Activated B cell treated with CpG ODN at 0.5 μM for 24 hours (primary cell): ENCODE measurements around the gene GSTA1. TPM values are rescaled to one million over a fixed set of nuclear protein-coding genes. Genes with fewer than 3 reads are reported as not detected.
"Not testable (repeated sequence)": the region's sequence is repeated elsewhere in the genome, so short reads cannot be mapped to it uniquely, and the experiment has no call there.

Experiments used
- ATAC-seq: fragments of 200-7000 bp; cut with Tn5 transposase; one replicate; pipeline ENCODE4 v1.10.0; 2021; ENCODE audit warnings: low read depth, mild to moderate bottlenecking, moderate library complexity
- CTCF ChIA-PET: fragments of 350-600 bp; sonication (Branson Sonifier 250); formaldehyde crosslinking; loops from one replicate; lab custom pipeline; 2021; ENCODE audit warnings: antibody characterized with exemption; lab: Charles Lee
- POLR2A ChIA-PET: fragments of 350-600 bp; sonication (Branson Sonifier 250); formaldehyde crosslinking; loops from one replicate; lab custom pipeline; 2021; ENCODE audit warnings: antibody characterized with exemption; lab: Charles Lee
- DNase-seq: peaks from one replicate; pipeline ENCODE4 v3.0.0; 2022
- H3K27ac Mint-ChIP-seq: one replicate; pipeline ENCODE4 v1.8.0; 2020; ENCODE audit warnings: mixed read lengths
- H3K27me3 Mint-ChIP-seq: one replicate; pipeline ENCODE4 v1.8.0; 2021; ENCODE audit warnings: mixed read lengths
- H3K36me3 Mint-ChIP-seq: one replicate; pipeline ENCODE4 v1.8.0; 2021; ENCODE audit warnings: low read depth, mixed read lengths
- H3K4me1 Mint-ChIP-seq: one replicate; pipeline ENCODE4 v1.8.0; 2021; ENCODE audit warnings: mixed read lengths
- H3K4me3 Mint-ChIP-seq: one replicate; pipeline ENCODE4 v1.8.0; 2020; ENCODE audit warnings: mild to moderate bottlenecking, mixed read lengths
- H3K9me3 Mint-ChIP-seq: one replicate; pipeline ENCODE4 v1.8.0; 2020; ENCODE audit warnings: mixed read lengths
- intact Hi-C: fragments of 100-400 bp; cut with micrococcal nuclease; formaldehyde crosslinking; loops from one replicate; pipeline ENCODE4 v1.15.1; 2024
- total RNA-seq: library from RNA; stranded (reverse); gene quantifications from 2 replicates; pipeline ENCODE4 v1.2.3, GENCODE V29; 2022
- TF ChIP-seq, protein P1 (sequence below): fragments of 200-600 bp; IDR thresholded peaks from one replicate; pipeline ENCODE4 v1.8.0; 2022; ENCODE audit warnings: antibody characterized with exemption, mild to moderate bottlenecking

The GSTA1 gene
- total RNA-seq, 1 donor from 2014 or later = not detected

DNA sequence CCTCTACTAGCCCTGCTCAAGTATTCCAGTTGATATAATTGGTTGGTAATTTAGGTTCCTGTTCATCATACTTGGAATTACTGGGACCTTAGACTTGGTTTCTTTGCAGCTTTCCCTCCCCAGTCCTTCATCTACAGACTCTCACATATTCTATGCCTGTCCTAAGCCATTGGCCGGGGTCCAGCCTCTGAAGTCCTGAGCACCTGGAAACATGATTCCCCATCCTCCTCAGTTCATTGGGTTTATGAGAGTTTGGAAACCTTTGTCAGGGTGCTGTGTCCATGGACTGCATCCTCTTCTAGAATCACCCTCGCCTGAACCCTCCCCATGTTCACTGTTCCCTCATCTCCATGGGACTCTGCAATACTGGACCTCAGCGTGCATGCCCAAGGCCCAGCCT lies 49.2 kb downstream of the GSTA1 start:
- no peaks in the 10 kb centered on the region for H3K4me1 Mint-ChIP-seq
- TF ChIP-seq, protein P1, sequence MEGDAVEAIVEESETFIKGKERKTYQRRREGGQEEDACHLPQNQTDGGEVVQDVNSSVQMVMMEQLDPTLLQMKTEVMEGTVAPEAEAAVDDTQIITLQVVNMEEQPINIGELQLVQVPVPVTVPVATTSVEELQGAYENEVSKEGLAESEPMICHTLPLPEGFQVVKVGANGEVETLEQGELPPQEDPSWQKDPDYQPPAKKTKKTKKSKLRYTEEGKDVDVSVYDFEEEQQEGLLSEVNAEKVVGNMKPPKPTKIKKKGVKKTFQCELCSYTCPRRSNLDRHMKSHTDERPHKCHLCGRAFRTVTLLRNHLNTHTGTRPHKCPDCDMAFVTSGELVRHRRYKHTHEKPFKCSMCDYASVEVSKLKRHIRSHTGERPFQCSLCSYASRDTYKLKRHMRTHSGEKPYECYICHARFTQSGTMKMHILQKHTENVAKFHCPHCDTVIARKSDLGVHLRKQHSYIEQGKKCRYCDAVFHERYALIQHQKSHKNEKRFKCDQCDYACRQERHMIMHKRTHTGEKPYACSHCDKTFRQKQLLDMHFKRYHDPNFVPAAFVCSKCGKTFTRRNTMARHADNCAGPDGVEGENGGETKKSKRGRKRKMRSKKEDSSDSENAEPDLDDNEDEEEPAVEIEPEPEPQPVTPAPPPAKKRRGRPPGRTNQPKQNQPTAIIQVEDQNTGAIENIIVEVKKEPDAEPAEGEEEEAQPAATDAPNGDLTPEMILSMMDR = no peak

DNA sequence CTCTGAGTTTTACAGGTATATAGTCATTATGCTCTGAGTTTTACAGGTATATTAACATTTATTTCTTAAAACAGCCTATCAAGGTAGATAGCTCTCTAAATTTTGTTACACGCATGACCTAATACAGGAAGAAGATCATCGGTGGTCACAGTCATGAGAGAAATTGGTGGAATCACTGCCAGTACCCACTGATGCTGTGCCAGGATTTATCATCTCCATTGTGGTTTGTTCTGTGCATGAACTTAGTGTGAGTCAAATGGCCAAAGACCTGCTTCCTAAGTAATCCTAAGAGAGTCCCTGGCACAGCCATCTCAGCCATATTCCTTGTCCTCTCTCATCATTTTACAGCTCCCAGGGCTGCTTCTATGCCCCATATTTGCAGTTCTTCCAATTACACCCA lies 50.5 kb downstream of the GSTA1 start:
- H3K4me3 Mint-ChIP-seq = not testable (repeated sequence)

More for the DNA sequence above, 49.2 kb downstream of the GSTA1 start:
- ATAC-seq (no peak), DNase-seq (no peak)
- Mint-ChIP-seq H3K9me3 (peaks cover 4% of the 10 kb centered on the region), H3K27me3 (peaks cover 17% of the 10 kb centered on the region), H3K4me3 (no peak overlapping the region), H3K36me3 (no peaks in the 10 kb centered on the region), H3K27ac (no peak overlapping the region)
- intact Hi-C loops = no loop called here
- CTCF ChIA-PET = no interaction called here
- POLR2A ChIA-PET = interaction anchor here (0.7 kb wide), 1 partner anchor 9 kb away, joined by 7 read pairs; no protein-coding TSS in a partner anchor

DNA sequence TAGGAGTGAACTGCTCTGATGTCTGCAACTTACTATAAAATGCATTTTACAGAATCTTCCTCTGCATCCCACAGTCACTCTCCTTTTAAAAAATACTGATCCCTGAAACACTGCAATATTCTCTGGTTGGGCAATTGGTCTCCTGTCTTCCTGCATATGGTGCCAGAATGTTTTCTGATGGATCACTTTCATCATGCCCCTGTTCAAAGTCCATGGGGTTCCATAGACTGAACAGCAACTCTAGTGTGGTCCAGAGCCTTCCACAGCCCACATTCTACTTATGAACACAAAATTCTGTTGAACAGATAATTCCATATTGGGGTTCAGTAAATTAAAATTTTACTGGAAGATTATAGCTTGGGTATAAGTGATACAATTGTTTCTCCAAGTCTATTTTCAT lies 51.3 kb downstream of the GSTA1 start:
- DNase-seq (no peak), ATAC-seq (no peak)
- Mint-ChIP-seq H3K4me1 (no peaks in the 10 kb centered on the region), H3K36me3 (no peaks in the 10 kb centered on the region), H3K4me3 (no peak overlapping the region), H3K27me3 (peaks cover 20% of the 10 kb centered on the region), H3K27ac (no peak overlapping the region), H3K9me3 (peaks cover 4% of the 10 kb centered on the region)
- intact Hi-C loops = no loop called here
- TF ChIP-seq, protein P1 = no peak
- CTCF ChIA-PET = no interaction called here
- POLR2A ChIA-PET = no interaction called here

More for the DNA sequence above, 50.5 kb downstream of the GSTA1 start:
- H3K27me3 Mint-ChIP-seq = peaks cover 17% of the 10 kb centered on the region
- H3K9me3 Mint-ChIP-seq, intact Hi-C loops, ATAC-seq, CTCF ChIA-PET, H3K36me3 Mint-ChIP-seq, DNase-seq, H3K27ac Mint-ChIP-seq, POLR2A ChIA-PET, H3K4me1 Mint-ChIP-seq: not testable (repeated sequence)

DNA sequence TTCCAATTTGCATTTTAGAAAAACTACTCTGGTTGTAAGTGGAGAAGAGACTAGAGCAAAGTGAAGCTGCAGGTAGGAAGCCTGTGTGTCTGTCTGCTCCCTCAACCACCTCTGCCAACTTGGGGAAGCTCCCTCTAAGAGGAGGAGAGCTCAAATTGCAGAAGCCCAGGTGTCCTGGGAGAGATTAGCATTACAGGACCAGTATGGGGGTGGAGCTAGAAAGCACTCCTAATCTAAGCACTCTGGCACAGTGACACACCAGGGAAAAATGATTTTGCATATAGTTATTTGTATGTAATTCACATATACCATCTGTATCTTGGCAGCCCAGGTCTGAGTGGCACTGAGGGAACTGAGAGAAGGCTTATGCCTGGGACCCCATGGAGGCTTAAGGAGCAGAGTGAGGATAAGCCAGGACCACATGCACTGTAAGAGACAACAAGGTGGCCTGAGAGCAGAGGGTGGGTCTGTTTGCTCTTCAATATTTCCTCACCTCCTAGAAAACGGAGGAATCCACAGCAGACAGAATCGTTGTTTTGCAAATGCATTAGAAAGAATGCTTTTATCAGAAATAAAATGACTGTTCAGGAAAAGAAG lies 54.0 kb downstream of the GSTA1 start:
- no peak for DNase-seq
- H3K9me3 Mint-ChIP-seq = peaks cover 4% of the 10 kb centered on the region
- H3K27ac Mint-ChIP-seq = no peak overlapping the region
- no peaks in the 10 kb centered on the region for H3K4me1 Mint-ChIP-seq
- no peaks in the 10 kb centered on the region for H3K36me3 Mint-ChIP-seq
- POLR2A ChIA-PET = no interaction called here
- no peak overlapping the region for H3K4me3 Mint-ChIP-seq
- TF ChIP-seq, protein P1 = no peak
- no peak for ATAC-seq
- H3K27me3 Mint-ChIP-seq = peaks cover 15% of the 10 kb centered on the region
- CTCF ChIA-PET = interaction anchor here (1.2 kb wide), 1 partner anchor 25 kb away, joined by 3 read pairs; no protein-coding TSS in a partner anchor
- intact Hi-C loops = no loop called here

DNA sequence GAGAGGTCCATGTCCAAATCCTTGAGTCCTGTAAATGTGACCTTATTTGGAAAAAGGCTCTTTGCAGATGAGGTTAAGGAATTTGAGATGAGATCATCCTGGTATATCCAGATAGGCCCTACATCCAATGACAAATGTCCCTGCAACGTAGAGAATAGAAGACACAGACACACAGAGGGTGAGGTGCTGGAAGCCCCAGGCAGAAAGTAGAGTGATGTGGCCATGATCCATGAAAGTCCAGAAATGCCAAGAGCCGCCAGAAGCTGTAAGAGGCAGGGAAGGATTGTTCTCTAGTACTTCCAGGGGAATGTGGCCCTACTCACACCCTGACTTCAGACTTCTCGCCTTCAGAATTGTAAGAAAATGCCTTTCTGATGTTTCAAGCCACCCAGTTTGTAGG lies 56.3 kb downstream of the GSTA1 start:
- H3K4me1 Mint-ChIP-seq, CTCF ChIA-PET, H3K4me3 Mint-ChIP-seq, ATAC-seq, H3K36me3 Mint-ChIP-seq, H3K27ac Mint-ChIP-seq, H3K9me3 Mint-ChIP-seq, intact Hi-C loops, POLR2A ChIA-PET, DNase-seq: not testable (repeated sequence)
- H3K27me3 Mint-ChIP-seq = peaks cover 17% of the 10 kb centered on the region

DNA sequence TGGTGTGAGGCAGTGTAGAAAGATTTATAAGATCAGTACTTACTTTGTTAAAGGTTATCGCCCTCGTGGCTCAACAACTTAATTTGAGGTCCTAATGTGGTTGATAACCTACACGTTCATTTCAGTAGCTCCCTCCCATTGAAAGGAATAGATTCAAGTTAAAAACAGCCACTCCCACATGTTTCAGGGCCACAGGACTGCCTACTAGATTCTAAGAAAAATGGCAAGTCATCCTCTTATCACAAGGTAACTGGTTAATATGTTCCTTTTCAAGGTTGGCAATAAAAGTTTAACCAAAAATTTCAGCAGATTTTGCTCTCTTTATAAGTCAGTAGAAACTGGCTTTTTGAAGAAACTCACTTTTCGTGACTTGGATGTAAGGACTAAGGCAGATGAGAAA lies 57.4 kb downstream of the GSTA1 start:
- DNase-seq = no peak
- H3K4me1 Mint-ChIP-seq = no peaks in the 10 kb centered on the region
- H3K9me3 Mint-ChIP-seq = peaks cover 4% of the 10 kb centered on the region
- peaks cover 19% of the 10 kb centered on the region for H3K27me3 Mint-ChIP-seq
- no peaks in the 10 kb centered on the region for H3K36me3 Mint-ChIP-seq
- ATAC-seq = no peak
- no peak overlapping the region for H3K27ac Mint-ChIP-seq
- no peak overlapping the region for H3K4me3 Mint-ChIP-seq
- POLR2A ChIA-PET = no interaction called here
- CTCF ChIA-PET = no interaction called here
- TF ChIP-seq, protein P1 = no peak
- intact Hi-C loops = no loop called here
